CD14-positive monocyte (primary cell): ENCODE data around the gene BATF3. TPM values are rescaled to one million over a fixed set of nuclear protein-coding genes. Genes with fewer than 3 reads are reported as not detected.

Experiments
- DNase-seq, 3 donors: peaks; one replicate each; pipeline ENCODE4 v3.0.0-alpha.2; 2011 to 2022
- H2AFZ ChIP-seq: 2 replicates; pipeline ENCODE4 v1.6.0; 2012; ENCODE audit warnings: mild to moderate bottlenecking, low read depth, low read length, inconsistent platforms; ENCODE audit not compliant: insufficient read depth, poor library complexity, severe bottlenecking
- H3K27ac ChIP-seq, 2 donors: 1 replicate in 1 of 2; 2 replicates in 1 of 2; pipeline ENCODE4 v1.5.1; 2012 to 2013; ENCODE audit warnings: low read length in 2 of 2, control low read depth in 1 of 2, inconsistent platforms in 1 of 2, low read depth in 1 of 2, mild to moderate bottlenecking in 1 of 2
- H3K27me3 ChIP-seq, 2 donors: one replicate each; pipeline versions ENCODE4 v1.6.0 to v1.6.1; 2011 to 2013; ENCODE audit warnings: low read length in 2 of 2; ENCODE audit not compliant: control insufficient read depth in 2 of 2, insufficient read depth in 2 of 2
- H3K36me3 ChIP-seq, 2 donors: replicated peaks in 1 of 2; 1 replicate in 1 of 2; 2 replicates in 1 of 2; pipeline versions ENCODE4 v1.5.1 to v1.6.1; 2012 to 2013; ENCODE audit warnings: low read length in 2 of 2, control low read depth in 1 of 2, inconsistent platforms in 1 of 2, mild to moderate bottlenecking in 1 of 2; ENCODE audit not compliant: insufficient read depth in 2 of 2, control insufficient read depth in 1 of 2
- H3K4me1 ChIP-seq, 2 donors: 1 replicate in 1 of 2; 2 replicates in 1 of 2; pipeline versions ENCODE4 v1.5.1 to v1.6.1; 2012 to 2013; ENCODE audit warnings: low read length in 2 of 2, control low read depth in 1 of 2, inconsistent platforms in 1 of 2, mild to moderate bottlenecking in 1 of 2, moderate library complexity in 1 of 2; ENCODE audit not compliant: insufficient read depth in 2 of 2, control insufficient read depth in 1 of 2
- H3K4me2 ChIP-seq: replicated peaks from 2 replicates; pipeline ENCODE3; 2012; ENCODE audit warnings: low read length, moderate library complexity, mild to moderate bottlenecking; ENCODE audit not compliant: poor library complexity, severe bottlenecking; ENCODE audit errors: extremely low read depth
- H3K4me3 ChIP-seq, 3 experiments: fragments of 200-600 bp in 1 of 3; sonication (generic) in 1 of 3; replicated peaks in 1 of 3; 1 replicate in 2 of 3; 2 replicates in 1 of 3; pipeline ENCODE4 v1.5.1; 2011 to 2013; ENCODE audit warnings: low read length in 3 of 3, mild to moderate bottlenecking in 3 of 3, control low read depth in 2 of 3, low read depth in 2 of 3, inconsistent platforms in 1 of 3, moderate library complexity in 1 of 3
- H3K79me2 ChIP-seq: 2 replicates; pipeline ENCODE4 v1.6.0; 2012; ENCODE audit warnings: mild to moderate bottlenecking, control low read depth, inconsistent platforms, low read length, moderate library complexity; ENCODE audit not compliant: insufficient read depth
- H3K9ac ChIP-seq: 2 replicates; pipeline ENCODE4 v1.6.0; 2017; ENCODE audit warnings: low read length, mild to moderate bottlenecking; ENCODE audit not compliant: insufficient read depth, poor library complexity, severe bottlenecking
- H3K9me3 ChIP-seq, 2 donors: replicated peaks in 1 of 2; 1 replicate in 1 of 2; 2 replicates in 1 of 2; pipeline versions ENCODE4 v1.5.1 to v1.6.1; 2012 to 2013; ENCODE audit warnings: low read length in 2 of 2, control low read depth in 1 of 2; ENCODE audit not compliant: control insufficient read depth in 1 of 2, insufficient read depth in 1 of 2
- H4K20me1 ChIP-seq: 2 replicates; pipeline ENCODE4 v1.6.0; 2012; ENCODE audit warnings: mild to moderate bottlenecking, low read length, control low read depth, moderate library complexity; ENCODE audit not compliant: insufficient read depth
- H3K27ac Mint-ChIP-seq, 7 donors: one replicate each; pipeline ENCODE4 v1.8.0; 2020; ENCODE audit warnings: mild to moderate bottlenecking in 7 of 7, mixed read lengths in 7 of 7, moderate library complexity in 6 of 7, inconsistent platforms in 2 of 7
- H3K27me3 Mint-ChIP-seq, 3 donors: one replicate each; pipeline ENCODE4 v1.8.0; 2021 to 2022; ENCODE audit warnings: low read depth in 3 of 3, mild to moderate bottlenecking in 3 of 3, mixed read lengths in 3 of 3, moderate library complexity in 3 of 3, inconsistent platforms in 1 of 3
- H3K36me3 Mint-ChIP-seq, 2 donors: one replicate each; pipeline ENCODE4 v1.8.0; 2020; ENCODE audit warnings: mixed read lengths in 2 of 2, inconsistent platforms in 1 of 2, mild to moderate bottlenecking in 1 of 2
- H3K4me1 Mint-ChIP-seq: one replicate; pipeline ENCODE4 v1.8.0; 2020; ENCODE audit warnings: mild to moderate bottlenecking, mixed read lengths
- H3K4me3 Mint-ChIP-seq, 2 donors: one replicate each; pipeline ENCODE4 v1.8.0; 2020; ENCODE audit warnings: mild to moderate bottlenecking in 2 of 2, mixed read lengths in 2 of 2, moderate library complexity in 1 of 2
- H3K9me3 Mint-ChIP-seq, 7 donors: one replicate each; pipeline ENCODE4 v1.8.0; 2020 to 2022; ENCODE audit warnings: mixed read lengths in 7 of 7, mild to moderate bottlenecking in 6 of 7, moderate library complexity in 6 of 7, inconsistent platforms in 2 of 7
- WGBS: methylation state at CpG from one replicate; pipeline ENCODE4 v1.1.5; 2013; ENCODE audit warnings: missing lambda C conversion rate; ENCODE audit not compliant: insufficient coverage; 5-methylcytosine and 5-hydroxymethylcytosine counted together
- intact Hi-C, 2 donors: fragments of 100-400 bp; cut with micrococcal nuclease; formaldehyde crosslinking; loops; one replicate each; pipeline versions ENCODE4 v1.15.0 to v1.15.1; 2023
- polyA plus RNA-seq, 3 donors: library from polyadenylated mRNA; depleted of rRNA in 1 of 3; unstranded in 2 of 3; stranded (reverse) in 1 of 3; fragments of 300-500 nt in 2 of 3; fragments of >200 nt in 1 of 3; fragmentation: Illumina TruSeq in 2 of 3; gene quantifications; 1 replicate in 2 of 3; 2 replicates in 1 of 3; pipeline ENCODE4 v1.2.3, GENCODE V29; 2012 to 2021
- TF ChIP-seq, protein P1 (sequence below): fragments of 200-600 bp; IDR thresholded peaks from one replicate; pipeline ENCODE4 v1.8.0; 2022; ENCODE audit warnings: antibody characterized with exemption, mild to moderate bottlenecking

Gene BATF3
- polyA plus RNA-seq, 3 donors: 9.3 to 34.7 (median 15.1) TPM

DNA sequence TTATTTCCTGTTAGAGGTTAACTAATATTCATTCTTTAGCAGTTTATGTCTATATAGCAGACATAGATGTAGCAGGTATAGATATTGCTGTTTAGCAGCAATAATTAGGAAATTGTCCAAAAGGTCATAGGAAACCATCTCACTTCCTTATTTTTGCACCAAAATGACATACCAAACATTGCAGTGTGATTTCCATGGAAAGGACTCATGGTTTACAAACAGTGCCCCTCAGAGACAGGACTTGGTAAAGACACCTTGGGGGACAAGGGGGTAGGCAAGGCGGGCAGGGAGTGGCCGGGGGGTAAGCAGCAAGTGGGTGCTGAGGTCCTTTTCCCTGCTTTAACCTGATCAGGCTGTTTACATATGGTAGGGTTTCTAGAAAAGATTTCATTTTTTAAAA, 30.5 kb downstream of the BATF3 start:
- H3K4me2 ChIP-seq: peak overlapping the region; percentile 2
- Mint-ChIP-seq H3K27me3 (peaks cover 0 to 5% (median 4%) of the 10 kb centered on the region in 3 donors), H3K27ac (peak overlapping the region; percentile 64 to 97 (median 88)), H3K4me3 (no peak overlapping the region), H3K36me3 (no peaks in the 10 kb centered on the region), H3K9me3 (peaks cover 0 to 2% (median 0%) of the 10 kb centered on the region in 7 donors), H3K4me1 (peaks cover 64% of the 10 kb centered on the region)
- H3K4me3 ChIP-seq: no peak overlapping the region
- no peak overlapping the region for H2AFZ ChIP-seq
- no peaks in the 10 kb centered on the region for H4K20me1 ChIP-seq
- H3K27me3 ChIP-seq: no peaks in the 10 kb centered on the region
- H3K79me2 ChIP-seq: no peaks in the 10 kb centered on the region
- no peak overlapping the region for H3K27ac ChIP-seq
- H3K4me1 ChIP-seq: peaks cover 60 to 76% of the 10 kb centered on the region in 2 donors
- intact Hi-C loops: loop anchor here (5.0 to 10.0 kb wide), 5 partner anchors 33 to 123 kb away; partner anchors contain the start of genes NSL1 (in 1 of the 2) and TATDN3 (in 1 of the 2)
- H3K9ac ChIP-seq: no peak overlapping the region
- no peaks in the 10 kb centered on the region for H3K36me3 ChIP-seq
- no CpG with 5 or more reads among the region's 2 CpGs for WGBS
- H3K9me3 ChIP-seq: no peaks in the 10 kb centered on the region
- TF ChIP-seq, protein P1, sequence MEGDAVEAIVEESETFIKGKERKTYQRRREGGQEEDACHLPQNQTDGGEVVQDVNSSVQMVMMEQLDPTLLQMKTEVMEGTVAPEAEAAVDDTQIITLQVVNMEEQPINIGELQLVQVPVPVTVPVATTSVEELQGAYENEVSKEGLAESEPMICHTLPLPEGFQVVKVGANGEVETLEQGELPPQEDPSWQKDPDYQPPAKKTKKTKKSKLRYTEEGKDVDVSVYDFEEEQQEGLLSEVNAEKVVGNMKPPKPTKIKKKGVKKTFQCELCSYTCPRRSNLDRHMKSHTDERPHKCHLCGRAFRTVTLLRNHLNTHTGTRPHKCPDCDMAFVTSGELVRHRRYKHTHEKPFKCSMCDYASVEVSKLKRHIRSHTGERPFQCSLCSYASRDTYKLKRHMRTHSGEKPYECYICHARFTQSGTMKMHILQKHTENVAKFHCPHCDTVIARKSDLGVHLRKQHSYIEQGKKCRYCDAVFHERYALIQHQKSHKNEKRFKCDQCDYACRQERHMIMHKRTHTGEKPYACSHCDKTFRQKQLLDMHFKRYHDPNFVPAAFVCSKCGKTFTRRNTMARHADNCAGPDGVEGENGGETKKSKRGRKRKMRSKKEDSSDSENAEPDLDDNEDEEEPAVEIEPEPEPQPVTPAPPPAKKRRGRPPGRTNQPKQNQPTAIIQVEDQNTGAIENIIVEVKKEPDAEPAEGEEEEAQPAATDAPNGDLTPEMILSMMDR: peak; percentile 74
- DNase-seq: peak; percentile 62 to 85 (median 77)

DNA sequence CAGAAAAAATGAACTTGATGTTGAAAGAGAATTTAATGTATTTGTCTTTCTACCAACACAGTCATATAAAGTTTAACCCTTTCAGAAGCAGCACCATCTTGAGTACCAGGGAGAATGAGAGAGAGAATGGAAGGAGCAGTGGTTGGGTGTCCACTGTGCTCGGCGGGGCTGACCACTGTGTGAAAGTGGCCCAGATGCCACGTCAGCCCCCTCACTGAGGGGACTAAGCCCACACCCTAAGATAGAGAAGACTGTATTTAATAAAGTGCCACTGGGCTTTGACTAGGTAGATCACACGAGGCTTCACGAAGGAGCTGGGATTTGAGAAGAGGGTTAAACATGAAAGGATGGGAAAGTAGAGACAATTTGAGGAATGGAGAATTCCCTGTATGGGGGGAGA, 31.2 kb downstream of the BATF3 start:
- H3K27me3 Mint-ChIP-seq: peaks cover 0 to 5% (median 4%) of the 10 kb centered on the region in 3 donors
- H3K9me3 Mint-ChIP-seq: peaks cover 0 to 2% (median 0%) of the 10 kb centered on the region in 7 donors
- H2AFZ ChIP-seq: no peak overlapping the region
- H3K4me1 Mint-ChIP-seq: peaks cover 64% of the 10 kb centered on the region
- no peaks in the 10 kb centered on the region for H3K9me3 ChIP-seq
- peak overlapping the region in 1 of 2 donors; percentile 30 for H3K4me3 Mint-ChIP-seq
- no peaks in the 10 kb centered on the region for H4K20me1 ChIP-seq
- TF ChIP-seq, protein P1: no peak
- H3K27ac ChIP-seq: no peak overlapping the region
- H3K4me1 ChIP-seq: peaks cover 60 to 76% of the 10 kb centered on the region in 2 donors
- WGBS: 93% methylated on average over 4 of the region's 5 CpGs
- H3K36me3 ChIP-seq: no peaks in the 10 kb centered on the region
- H3K4me3 ChIP-seq: no peak overlapping the region
- H3K9ac ChIP-seq: no peak overlapping the region
- no peak for DNase-seq
- peak overlapping the region; percentile 2 for H3K4me2 ChIP-seq
- H3K36me3 Mint-ChIP-seq: no peaks in the 10 kb centered on the region
- peak overlapping the region in 6 of 7 donors; percentile 69 to 97 (median 94) for H3K27ac Mint-ChIP-seq
- H3K27me3 ChIP-seq: no peaks in the 10 kb centered on the region
- intact Hi-C loops: loop anchor here (5.0 to 10.0 kb wide), 5 partner anchors 34 to 124 kb away; partner anchors contain the start of genes NSL1 (in 1 of the 2) and TATDN3 (in 1 of the 2)
- H3K79me2 ChIP-seq: no peaks in the 10 kb centered on the region
